GM19467 (cell line): ENCODE data around the gene PACRG.

Experiments
- ATAC-seq: cut with Tn5 transposase; IDR thresholded peaks from one replicate; pipeline ENCODE4 v1.9.1; 2021; ENCODE audit warnings: mild to moderate bottlenecking, moderate library complexity; ENCODE audit not compliant: unreplicated experiment

PACRG gene

DNA sequence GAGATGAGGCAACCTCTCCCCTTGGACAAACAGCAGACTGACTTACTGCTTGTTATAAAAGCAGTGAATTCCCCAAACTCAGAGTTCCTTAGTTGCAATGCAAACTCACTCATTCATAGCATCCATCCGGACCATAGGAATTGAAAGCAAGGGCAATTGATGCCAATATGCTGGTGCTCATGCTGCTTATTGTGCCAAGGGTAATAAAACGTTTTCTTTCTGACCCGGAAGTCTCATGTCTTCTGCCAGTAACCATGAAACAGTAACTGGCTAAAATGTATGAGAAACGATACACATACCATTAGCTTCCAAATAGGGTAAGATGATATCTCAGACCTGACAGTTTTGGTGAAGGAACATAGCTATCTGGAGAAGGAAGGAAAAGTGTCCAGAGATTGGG lies 18.3 kb upstream of the PACRG start:
- ATAC-seq = no peak

DNA sequence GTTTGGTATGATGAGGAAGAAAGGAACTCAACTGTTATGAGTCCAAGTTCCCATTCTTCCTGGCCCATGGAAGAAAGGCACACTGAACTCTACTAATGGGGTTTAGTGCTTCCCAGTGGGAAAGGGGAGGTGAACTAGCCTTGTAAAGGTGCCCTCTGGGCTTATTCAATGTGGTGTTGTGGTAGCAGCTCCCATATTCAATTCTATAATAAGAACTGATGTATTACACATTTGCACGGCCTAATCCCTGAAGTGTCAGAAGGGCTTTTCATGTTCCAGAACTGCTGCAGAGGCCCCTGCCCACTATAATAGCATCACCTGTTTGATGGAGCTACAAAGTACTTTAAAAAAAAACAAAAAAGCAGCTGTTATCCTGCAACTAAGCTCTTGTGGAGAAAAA lies 17.4 kb upstream of the PACRG start:
- ATAC-seq = no peak

DNA sequence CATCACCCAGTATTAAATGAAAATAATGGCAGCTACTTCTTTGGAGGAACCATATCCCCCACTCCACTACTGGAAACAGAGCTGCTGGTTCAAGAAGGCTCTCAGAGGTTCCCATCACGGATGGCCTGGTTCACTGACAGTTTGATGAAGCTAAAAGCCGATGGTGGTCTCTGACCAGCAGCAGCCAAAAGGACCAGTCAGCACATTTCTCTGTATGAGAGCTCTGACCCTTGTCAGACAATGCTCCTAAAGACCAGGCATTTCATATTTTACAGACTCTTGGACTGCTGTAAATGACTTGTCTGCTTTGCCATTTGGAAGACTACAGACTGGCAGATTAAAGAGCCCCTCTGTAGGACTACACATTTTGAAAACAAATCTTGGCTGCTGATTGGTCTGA lies 16.8 kb upstream of the PACRG start:
- ATAC-seq = no peak

DNA sequence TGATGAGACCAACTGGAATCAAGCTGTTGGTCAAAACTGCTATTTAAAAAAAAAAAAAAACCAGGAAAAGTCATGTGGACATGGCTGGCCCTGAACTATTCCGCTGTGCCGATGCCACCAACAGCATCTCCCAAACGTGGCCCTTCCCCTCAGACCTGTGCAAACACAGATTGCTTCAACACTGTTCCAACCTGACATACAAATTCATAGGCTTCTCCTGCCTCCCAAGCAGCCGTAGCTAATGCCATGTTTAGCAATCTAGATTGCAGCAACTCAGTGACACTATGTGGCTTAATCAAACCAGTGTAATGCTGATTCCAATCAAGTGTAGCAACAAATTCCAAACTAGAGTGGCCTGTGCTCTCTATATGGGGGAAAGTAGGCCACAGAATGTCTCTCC lies 16.4 kb upstream of the PACRG start:
- no peak for ATAC-seq

DNA sequence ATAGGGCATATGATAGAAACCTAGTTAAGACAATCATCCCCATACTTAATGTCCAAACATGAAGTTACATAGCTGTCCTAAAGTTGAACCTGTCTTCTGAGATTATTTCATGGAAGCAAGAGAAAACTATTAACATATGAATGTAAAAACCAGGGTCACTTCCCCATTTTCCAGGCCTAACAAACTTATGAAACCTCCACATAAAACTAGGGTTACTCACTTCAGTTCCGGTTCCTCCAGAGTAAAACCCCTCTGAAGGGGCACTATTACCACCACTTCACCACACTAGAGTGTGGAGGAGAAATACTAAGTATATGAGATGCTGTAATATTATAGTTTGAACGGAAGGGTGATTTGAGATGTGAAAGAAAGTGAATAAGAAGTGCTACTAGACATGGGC lies 15.1 kb upstream of the PACRG start:
- ATAC-seq = no peak

DNA sequence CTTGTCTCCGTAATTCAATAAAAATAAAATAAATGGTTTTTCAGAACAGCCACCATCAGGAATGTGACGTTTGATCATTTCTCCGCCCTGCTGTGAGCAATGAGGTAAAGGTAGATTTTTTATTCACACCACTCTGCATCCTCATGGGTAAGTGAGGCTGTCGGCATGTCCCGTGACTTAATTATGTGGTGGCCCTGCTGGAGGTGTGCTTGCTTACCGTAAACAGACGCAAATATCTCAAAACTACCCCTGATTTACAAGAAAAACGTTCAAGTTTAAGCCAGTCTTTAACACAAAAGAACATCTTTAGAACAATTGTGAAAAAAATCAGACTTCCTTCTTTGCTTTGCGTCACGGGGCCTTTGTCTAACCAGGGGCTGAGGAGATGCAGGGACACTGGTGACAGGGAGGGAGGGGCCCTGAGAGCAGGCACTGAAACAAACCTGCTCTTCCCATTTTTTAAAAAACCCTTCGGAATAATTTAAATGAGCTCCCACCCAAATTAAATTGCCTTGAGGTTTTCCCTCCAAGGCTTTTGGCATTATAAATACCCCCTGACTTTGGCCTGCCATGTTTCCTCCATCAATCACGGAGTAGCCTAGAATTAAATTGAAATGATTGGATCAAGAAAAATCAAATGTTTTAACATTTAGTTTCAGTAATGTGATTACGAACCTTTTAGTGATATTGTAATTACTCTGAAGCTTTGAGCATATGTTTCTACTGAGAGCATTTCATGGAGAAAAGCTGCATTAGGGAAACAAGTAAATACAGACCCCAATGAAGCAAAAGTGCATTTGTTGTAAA lies 13.6 kb upstream of the PACRG start:
- ATAC-seq = no peak

DNA sequence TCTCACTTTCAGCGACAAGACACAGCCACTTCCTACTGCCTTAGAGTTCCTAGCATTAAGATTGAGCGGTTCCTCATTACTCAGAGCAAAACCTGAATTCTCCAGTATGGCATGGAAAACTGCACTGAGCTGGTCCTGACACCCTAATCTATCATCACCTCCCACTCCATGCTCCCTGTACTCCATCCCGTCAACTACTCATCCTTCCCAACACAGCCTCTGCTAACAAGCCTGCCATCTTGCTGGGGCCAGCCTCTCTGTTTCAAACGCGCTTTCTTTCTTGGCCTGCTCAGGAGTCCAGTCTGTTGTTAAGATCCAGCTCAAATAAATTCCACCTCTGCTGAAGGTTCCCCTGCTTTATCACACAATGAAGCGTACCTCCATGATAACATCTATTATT lies 12.2 kb upstream of the PACRG start:
- no peak for ATAC-seq

DNA sequence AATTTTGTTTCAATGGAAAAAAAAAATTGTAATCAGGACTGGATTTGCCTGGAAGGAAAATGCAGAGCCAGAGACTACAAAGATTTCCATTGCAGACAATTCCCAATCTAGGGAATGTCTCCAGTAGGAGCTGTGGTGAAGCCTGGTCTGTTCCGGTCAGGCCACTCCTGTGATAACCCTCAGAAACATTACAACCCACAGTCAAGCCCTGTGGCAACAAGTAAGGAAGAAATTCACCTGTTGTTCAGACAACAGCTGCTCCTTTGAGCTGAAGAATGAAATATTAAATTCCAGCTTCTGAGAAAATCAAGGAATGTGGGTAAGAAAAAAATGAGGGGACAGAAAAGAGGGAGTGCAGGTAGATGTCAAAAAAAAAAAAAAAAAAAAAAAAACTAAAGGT lies 8.2 kb upstream of the PACRG start:
- no peak for ATAC-seq

DNA sequence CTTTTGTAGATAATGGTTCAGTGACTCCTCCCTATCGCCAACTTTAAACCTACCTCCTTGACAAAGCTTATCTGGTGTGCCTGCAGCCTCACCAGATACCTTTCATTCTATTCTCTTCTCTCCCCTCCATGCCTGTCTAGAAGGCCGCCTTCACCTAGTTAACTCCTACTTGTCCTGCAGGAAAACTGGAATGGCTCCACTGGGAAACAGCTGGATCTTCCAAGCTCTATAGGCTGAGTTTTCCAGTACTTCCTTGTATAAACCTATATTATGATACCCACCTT lies 6.4 kb upstream of the PACRG start:
- ATAC-seq = no peak

DNA sequence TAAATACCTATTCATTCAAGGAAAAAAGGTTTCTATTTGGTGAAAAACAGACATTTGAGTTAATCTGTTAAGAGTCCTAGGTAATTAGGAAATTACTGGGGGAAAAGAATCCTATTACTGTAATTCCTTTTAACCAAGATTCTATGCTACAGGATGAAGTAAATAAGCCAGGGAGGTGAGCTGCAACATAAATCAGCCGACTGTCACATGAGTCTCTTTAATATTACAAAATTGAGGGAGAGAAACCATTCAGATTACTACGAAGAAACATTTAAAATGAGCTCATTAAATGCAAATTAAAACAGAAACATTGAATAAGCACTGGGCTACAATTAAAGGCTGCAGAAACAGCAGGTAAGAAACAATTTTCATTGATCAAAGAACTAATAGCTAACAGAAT lies 5.5 kb upstream of the PACRG start:
- ATAC-seq = no peak

DNA sequence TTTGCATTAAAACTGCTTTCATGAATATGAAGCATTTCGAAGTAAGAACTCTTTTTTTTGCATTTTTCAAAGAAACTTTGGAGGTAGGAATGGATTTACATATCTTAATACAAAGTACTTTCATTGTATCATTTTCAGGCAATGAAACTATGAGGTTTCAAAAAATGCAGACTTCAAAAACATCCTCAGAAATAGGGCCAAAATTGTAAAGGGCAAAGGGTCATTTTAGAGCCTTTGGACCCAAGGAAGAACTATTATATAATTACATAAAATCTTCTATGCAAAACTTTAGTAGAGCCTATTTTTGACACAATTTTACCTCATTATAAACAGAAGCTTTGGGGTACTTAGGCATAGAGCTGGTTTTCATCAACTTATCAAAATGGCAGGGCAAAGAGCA lies 5.1 kb upstream of the PACRG start:
- ATAC-seq = no peak

DNA sequence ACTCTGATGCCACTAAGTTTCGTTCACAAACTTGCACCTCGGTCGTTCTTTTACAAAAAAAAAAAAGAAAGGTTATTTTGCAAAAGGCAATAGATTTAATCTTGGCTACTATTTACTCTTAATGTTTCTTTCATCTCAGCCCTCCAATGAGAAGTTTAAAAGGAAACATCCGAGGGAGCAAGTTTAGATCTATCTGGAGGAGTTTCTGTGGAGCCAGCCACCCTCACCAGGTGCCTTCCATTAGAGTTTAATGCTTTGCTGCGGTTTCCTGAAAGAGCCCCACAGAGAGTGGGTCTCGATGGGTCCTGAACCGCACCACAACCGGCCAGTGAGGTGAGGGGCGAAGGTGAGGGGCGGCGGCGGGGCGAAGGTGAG lies 840 bp upstream of the PACRG start:
- ATAC-seq = no peak

DNA sequence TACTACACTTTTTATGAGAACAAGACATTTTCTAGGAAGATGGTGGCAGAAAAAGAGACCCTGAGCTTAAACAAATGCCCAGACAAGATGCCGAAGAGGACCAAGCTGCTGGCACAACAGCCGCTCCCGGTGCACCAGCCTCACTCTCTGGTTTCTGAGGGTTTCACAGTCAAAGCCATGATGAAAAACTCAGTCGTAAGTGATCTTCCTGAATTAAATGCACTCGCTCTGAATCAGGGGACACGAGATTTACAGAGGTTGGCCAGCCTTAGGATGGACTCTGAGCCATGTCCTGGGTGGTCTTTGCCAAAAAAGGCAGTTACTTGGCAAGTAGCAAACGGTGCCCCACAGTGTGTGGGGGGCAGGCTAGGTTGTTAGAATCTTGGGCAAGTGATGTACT lies 423 bp downstream of the PACRG start:
- ATAC-seq = no peak

DNA sequence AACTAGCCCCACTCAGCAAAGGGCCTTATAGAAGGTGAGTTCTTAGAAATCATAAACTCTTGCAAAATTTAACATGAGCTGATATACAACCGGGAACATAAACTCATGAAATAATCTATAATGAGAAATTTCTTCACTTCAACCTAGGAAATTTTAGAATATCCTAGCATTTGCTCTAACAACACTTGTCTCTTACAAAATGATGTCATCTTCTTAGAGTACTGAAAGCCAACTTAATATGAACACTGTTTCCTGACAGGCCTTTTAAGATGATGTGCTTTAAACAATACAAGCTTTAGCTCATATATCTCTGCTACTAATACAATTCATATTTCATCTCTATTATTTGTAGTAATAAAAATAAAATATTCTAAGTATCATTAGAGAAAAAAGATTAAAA lies 932 bp downstream of the PACRG start:
- ATAC-seq = no peak

DNA sequence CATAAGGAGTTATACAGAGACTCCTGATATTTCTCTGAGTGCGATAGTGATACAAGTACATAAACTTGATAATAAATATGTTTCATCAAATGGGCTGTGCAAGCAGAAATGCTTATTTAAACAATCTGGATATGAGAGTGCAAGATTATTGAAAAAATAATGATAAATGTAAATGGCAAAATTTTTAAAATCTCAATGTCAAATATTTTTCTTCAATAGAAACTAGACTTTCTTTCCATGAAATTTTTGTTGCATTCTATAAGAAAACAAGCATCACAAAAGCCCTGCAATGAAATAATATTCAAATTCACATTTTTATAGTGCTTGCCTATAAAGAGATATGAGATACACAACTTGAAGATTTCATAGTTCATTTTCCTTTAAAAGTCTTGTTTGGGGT lies 2.7 kb downstream of the PACRG start:
- ATAC-seq = no peak

DNA sequence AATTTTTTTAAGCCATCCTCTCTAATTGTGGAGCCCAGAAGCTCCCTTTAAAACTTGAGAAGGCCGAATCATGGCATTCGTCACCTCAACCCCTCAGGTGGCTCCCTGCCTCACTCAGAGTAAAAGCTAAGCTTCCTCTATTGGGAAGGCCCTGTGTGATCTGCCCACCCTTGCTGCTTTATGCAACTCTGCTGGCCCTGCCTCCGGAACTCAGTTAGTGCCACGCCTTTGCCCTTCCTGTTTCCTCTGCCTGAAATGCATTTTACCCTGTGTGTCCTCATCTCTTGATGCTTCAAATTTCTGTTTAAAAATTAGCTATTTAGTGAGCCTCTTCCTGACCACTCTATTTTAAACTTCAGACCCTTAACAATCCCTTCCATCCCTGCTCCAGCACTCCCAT lies 5.7 kb downstream of the PACRG start:
- ATAC-seq = no peak

DNA sequence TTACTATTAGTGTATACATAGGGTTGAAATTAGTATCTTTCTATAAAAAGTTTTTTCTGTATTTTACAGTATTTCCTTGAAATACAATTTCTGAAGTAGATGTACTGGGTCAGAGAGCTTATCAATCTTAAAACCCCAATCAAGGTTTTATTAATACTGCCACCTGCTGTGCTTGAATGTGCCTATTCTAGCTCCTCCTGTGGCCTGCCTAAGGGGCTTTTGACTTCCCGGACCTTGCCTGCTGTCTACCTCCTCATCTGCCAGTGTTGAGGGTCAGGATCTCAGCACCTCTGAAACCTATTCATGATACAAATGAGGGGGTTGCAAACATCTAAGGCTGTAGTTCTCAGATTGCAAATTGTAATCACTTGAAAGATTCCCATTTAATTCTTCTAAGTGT lies 9.2 kb downstream of the PACRG start:
- no peak for ATAC-seq

DNA sequence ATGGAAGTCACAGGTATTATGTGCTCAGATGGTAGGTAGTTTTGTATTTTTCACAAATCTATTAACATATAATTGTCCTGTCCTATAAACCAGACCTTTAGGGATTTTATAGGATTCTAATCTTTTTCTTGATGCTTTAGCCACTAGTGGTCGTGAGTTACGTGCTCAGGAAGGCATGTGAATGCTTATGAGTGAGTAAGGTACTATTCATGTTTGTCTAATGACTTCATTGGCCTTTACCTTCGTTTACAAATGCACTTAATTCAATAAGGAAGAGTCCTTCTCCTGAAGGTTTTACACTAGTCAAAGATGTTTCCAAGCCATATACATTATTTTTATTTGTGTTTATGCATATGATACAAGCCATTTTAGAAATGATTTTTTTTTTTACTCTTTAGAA lies 23.0 kb downstream of the PACRG start:
- ATAC-seq = no peak

DNA sequence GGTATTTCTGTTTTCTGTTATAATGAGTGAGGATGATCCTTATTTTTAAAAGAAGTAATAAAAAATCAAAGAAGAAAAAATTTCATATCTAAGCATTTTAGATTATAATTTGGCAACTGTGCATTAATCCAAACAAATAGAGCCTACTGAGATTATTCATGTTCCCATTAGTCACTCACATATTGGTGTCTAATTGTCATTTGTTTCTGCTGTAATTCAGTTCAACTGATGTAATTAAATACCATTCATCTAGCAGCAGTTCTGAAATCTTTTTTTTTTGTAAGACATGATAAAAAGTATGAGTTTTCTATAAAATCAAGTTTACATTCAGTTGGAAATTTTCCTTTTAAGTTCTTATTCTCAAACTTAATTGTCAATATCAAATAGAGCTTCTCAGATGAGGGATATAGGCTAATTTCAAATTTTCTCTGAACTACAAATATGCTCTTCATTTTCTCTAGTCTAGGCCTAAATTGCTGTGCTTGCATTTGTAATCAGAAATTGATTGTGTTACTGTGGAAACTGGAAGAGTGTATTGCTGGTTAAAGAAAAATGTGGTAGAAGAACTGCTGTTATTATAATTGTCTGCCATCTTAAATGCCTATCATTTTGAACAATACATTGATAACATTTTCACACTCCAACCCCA lies 23.6 kb downstream of the PACRG start:
- ATAC-seq = no peak

DNA sequence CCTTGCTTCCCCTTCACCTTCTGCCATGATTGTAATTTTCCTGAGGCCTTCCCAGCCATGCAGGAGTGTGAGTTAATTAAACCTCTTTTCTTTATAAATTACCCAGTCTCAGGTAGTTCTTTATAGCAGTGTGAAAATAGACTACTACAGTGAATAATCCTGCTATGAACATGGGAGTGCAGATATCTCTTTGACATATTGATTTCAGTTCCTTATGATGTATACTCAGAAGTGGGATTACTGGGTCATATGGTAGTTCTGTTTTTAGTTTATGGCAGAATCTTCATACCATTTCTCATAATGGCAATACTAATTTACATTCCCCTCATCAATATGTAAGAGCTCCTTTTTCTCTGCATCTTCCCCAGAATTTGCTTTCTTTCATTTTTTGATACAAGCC lies 26.0 kb downstream of the PACRG start:
- no peak for ATAC-seq

DNA sequence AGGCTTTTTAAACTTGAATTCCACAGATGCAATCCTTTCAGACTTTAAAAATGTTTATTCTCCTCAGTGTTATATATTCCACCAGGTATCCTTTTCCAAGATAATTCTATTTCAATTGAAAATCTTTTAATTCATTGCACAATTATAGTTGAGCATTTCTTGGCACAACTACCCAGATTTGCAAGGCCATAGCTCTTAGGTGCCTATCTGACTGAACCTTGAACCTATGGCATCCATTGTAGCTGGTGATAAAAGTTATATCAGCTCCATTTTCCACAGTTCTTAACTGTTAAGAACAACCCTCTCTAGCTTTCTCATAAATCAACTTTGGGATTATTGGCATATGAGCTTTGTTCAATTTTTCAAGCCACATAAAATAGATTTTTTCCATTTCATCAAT lies 42.4 kb downstream of the PACRG start:
- ATAC-seq = no peak

DNA sequence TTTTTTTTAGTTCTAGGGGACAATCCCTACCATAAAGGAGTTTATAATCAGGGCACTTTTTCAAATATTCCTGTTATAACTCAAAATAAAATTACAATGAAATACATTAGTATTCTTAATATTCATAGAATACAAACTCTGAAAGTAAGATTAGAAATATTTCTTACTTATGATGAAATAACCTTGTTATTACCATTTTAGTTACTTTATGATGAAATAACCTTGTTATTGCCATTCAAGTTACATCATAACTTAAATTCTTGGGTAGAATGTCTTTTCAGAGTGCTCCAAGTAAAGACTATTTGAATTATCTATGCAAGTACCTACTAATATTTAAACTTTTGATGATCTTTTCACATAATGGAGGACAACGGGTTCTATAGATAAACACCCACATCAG lies 43.2 kb downstream of the PACRG start:
- ATAC-seq = no peak

DNA sequence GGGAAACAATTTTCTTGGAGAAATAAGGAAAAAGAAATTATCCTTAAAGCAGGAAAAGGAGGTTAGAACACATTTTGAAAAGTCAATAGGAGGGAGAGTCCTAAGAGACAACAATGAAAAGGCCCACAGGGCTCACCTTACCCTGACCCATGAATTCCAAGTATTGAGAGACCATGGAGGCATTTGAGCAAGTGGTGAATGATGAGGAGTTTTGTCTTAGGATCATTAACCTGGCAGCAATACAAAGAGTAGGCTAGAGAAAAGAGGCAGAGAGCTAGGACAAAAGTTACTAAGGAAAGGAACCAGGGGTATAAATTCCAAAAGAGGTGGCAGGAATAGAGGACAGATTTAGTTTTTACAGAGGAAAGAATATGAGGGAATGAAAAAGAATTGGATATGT lies 44.7 kb downstream of the PACRG start:
- no peak for ATAC-seq
